Islet of Langerhans (tissue), 1 donor: Measurements from ENCODE around the gene INF2.
A peak's percentile ranks its signal among the peaks of the same experiment; 100 is the strongest.

Experiments used
- FAIRE-seq: peaks from one replicate; lab custom pipeline; 2011; peaks lifted over from hg19 to GRCh38; lab: Jason Lieb, UNC

The INF2 gene

DNA sequence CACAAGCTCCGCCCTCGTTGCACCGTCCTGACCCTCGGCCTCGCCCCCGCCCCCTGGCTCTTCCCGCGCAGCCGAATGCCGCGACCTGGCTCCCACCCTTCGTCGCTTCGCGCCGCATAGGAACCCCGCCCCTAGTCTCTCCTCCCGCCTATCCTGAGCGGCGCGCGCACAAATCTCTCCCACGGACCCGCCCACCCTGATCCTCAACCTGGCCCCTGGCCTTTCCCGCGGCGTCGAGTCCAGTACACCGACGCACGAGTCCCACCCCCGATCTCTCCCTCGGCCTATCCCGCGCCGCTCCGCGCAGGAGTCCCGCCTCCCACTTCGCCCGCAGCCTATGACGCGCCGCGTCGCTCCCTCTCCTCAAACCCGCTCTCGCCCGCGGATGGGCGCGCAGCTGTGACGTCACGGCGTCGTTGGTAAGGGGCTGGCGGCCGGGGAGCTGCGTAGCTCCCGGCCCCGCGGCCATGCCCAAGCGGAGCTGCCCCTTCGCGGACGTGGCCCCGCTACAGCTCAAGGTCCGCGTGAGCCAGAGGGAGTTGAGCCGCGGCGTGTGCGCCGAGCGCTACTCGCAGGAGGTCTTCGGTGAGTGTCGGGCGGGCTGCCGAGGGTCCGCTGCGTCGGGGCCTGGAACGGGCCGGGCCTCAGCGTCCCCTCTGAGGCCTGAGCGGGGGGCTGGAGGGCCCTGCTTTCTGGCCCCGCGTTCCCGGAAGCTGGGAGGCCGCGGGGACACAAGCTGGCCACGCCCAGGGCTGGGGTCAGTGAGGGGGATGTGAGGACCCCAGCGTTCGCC lies 63.5 kb downstream of the INF2 start, which contains the start of gene SIVA1:
SIVA1 (plus strand) TSS at position 413 of the 793 bp plus-strand sequence; CDS start at position 468, 55 bp downstream.
- peak; percentile 41 for FAIRE-seq

DNA sequence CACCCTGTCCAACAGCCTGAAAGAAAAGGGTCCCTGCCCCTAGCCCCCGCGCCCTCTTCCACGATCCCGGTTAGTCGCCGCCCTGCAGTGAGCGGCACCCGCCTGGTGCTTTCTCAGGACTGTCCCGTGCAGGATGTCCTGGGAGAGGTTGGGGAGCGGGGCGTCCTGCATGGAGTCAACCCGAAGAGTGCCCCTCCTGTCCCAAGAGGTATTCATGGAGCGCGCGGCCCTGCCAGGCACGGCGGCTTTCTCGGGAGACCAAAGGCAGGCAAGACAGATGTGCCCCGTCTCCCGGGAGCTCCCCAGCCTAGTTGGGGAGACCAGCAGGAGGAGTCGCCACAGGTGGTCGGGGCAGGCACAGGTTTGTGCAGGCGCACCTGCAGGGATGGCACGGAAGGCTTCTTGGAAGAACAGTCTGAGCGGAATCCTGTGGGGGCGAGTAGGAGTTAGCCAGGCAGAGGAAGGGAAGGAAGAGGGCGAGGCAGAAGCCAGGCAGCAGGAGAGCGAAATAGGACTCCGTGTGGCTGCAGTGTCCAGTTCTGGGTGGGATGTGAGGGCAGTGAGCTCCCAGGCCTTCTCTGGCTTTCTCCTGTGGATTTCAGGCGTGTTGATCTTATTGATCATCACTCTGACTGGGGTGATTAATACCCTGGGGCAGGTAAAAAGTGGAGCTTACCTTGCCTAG lies 64.3 kb downstream of the INF2 start:
- FAIRE-seq, result no peak

DNA sequence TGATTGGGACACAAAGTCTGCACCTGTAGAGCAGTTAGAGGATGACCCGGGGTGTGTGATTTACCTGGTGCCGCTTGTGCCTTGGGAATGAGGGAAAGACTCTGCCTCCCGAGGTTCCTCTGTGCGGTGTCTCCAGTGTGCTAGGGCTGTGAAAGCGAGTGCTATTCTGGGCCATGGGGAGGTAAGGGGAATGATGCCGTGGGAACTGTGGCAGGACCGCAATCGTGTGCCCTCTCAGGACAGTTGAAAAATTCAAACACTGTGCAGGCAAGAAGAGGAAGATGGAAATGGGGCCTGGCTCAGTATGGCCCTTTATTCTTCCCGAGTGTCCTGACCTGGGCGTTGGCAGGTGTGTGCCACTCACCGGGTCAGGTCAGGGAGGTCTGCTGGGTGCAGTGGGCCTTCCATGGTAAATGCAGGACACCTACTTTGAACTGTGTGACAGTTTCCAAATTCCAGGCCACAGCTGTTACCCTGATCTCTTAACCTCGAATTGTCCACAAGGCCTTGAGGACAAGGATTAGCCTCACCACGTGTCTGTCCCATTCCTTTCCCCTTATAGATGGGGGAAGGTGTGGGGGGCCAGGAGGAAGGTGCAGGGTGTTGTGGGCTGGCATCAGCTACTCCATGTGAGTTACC lies 64.9 kb downstream of the INF2 start:
- no peak for FAIRE-seq

DNA sequence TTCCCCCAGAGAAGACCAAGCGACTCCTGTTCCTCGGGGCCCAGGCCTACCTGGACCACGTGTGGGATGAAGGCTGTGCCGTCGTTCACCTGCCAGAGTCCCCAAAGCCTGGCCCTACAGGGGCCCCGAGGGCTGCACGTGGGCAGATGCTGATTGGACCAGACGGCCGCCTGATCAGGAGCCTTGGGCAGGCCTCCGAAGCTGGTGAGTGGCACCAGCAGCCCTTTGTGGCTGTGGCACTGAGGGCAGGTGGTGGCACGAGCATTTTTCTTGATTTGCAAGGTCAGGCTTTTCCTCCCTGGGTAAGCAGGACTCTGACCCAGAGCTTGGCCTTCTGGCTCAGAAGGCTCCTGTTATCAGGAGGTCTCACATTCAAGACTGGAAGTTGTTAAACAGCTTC lies 66.2 kb downstream of the INF2 start:
- FAIRE-seq, result no peak

DNA sequence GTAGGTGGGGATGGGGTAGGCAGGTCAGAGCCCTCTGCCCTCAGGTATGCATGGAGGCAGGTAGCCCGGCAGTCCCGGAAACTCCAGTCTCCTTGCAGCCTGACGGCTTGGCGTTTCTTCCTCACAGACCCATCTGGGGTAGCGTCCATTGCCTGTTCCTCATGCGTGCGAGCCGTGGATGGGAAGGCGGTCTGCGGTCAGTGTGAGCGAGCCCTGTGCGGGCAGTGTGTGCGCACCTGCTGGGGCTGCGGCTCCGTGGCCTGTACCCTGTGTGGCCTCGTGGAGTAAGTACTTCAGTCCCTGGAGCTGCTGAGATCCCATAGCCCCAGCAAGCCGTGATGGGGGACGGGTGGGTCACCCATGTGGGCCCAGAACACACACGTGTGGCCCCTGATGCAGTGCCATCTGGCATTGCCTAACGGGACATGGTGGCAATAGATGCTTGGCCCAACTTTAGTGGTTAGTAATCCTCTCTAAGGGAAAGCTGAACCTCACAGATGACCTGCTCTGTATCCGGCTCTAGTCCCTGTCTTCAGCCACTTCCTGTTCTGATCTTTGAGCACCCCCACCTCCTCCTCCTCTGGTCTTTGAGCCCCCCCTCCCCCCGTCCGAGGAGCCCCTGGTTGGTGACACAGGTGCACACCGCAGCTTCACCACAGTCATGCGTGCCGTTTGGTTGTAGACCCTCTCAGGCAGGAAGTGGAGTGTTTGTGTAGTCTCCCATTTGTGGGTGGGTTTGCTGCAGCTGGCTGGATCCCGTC lies 67.2 kb downstream of the INF2 start:
- FAIRE-seq, result no peak

DNA sequence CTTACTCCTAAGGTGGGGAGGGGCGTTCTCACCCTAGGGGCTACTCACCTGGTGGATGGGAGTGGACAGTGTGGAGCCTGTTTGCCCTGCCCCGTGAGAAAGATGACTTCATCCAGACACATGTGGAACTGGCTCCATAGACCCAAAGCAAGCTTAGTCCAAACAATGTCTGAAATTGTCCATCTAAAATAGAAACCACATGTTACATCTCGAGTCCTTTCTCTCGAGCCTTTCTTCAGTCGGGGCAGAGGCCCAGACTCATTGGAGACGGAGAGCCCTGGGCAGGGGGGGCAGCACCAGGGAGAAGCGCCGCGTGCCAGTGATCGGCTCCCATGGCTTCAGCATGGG lies 67.8 kb downstream of the INF2 start:
- no peak for FAIRE-seq

DNA sequence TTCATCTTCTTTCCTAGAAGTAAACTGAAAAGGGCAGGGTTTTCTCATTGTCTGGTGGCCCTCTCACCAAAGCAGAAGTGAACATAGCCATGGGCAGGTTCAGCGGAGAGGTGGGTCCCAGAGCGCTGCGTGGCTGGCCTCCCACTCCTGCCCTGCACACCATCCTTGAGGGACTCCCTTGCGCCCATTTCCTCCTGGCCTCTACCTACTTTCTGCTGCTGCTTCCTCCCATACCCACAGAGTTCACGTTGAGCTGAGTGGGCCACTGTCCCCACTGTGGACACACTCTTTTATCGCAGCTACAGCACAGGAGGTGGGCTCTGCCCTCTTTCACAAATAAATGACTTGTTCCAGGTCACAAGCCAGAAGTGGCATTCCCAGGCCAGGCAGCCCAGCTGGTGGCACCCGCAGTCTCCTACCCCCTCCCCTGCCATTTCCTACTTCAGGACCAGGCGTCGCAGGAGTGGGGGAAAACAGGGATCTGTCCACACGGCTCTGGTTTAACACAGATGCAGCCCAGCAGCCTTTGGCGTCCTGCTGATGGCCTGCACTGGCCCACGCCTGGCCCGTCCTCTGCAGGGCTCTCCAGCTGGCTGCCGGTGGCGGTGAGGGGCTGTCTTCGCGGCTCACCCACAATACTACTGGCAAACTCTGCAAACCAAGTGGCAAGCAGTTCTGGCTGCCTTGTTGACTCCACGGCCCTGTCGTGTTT lies 68.4 kb downstream of the INF2 start:
- FAIRE-seq, result no peak

DNA sequence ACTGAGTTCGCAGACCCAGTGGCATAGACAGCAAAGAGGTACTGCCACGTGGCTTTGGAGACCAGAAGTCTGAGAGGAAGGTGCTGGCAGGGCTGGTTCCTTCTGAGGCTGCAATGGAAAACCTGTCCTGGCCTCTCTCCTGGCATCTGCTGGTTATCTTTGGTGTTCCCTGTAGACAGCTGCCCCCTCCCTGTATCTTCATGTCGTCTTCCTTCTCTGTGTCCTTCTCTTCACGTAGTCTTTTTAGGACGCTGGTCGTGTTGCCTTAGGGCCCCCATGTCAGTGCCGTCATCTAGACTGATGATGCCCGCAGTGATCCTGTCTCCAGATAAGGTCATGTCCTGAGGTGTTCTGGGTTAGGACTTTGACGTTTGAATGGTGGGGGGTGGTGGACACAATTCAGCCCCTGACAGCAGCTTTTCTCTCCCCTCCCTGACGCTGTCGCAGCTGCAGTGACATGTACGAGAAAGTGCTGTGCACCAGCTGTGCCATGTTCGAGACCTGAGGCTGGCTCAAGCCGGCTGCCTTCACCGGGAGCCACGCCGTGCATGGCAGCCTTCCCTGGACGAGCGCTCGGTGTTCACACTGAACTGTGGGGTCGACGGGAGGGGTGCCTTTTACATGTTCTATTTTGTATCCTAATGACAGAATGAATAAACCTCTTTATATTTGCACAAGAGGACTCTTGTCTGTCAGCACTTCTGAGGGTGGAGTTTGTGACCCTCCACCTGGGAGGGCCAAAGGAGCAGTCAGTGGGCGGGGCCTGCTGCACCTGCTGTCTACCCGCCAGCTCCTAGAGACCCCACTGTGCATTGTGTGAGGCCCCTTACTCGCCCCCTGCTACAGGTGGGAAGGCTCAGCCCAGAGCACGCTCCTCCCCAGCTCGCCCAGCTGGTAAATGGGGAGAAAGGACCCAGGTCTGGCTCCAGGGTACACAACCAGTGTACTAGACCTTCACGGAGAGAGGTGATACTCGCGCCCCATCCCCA lies 69.9 kb downstream of the INF2 start:
- no peak for FAIRE-seq

DNA sequence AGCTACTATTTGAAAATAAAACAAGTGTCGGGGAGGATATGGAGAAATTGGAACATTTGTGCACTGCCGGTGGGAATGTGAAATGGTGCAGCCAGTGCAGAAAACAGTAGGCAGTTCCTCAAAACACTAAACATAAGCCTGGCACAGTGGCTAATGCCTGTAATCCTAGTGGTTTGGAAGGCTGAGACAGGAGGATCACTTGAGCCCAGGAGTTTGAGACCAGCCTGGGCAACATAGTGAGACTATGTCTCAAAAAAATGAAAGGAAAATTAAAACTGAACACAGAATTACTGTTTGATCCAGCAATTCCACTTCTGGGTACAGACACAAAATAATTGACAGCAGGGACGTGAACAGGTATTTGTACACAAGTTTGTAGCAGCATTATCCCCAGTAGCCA lies 76.1 kb downstream of the INF2 start:
- FAIRE-seq, result no peak

DNA sequence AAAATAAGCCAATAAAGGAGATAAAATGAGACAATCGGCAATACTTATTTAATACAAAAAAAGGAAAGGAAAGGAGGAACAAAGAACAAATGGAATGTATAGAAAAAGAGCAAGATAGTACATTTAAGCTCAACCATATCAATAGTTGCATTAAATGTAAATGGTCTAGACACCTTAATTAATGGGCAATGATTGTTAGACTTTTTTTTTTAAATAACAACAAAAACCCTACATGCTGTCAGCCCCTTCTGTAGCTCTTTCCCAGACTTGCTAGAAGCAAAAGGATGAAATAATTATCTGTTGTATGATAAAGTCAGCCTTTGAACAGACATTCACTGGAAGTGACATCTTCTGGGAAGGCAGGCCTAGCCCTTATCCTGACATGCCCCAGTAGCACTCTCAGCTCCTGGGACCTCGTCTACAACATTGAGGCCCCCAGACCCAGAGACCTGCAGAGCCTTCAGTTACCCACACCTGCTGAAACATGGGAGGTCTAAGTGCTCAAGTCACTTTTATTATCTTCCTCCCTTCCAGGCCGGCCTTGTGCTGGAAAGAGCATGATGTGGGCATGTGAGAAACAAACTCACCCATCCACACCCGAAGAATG lies 76.9 kb downstream of the INF2 start:
- no peak for FAIRE-seq

DNA sequence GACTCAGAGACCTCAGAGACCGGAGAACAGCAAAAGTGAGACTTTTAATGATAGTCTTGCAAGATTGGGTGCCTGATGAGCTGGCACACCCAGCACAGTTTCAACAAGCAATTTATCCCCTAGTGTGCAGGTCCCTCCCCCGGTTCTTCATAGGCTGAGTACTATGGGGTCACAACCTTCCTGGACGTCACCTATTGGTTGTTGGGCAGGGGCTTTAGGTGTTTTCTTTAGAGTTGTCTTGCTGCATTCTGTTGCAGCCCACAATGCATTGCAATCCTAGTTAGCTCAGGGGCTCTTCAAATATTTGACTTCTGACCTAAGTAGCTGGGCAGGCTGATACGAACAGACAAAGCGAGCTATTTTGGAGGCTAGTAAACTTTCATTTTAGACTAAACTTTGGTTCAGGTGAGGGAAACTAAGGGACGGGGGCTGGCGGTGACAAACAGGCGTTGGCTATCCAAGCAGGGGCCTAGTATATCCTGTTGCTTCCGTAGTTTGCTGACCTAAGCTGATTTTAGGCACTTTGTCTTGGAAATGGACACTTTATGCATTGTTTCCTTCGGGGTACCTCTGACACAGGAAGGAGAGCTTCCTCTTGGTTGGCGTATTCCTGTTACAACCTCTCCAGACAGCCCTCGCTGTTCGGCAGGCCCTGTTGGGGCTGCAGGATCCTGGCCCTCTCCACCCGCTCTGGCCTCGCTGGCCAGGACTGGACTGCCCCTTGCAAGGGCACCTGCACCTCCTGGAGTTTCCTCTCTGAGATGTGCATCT lies 77.6 kb downstream of the INF2 start:
- FAIRE-seq, result no peak

DNA sequence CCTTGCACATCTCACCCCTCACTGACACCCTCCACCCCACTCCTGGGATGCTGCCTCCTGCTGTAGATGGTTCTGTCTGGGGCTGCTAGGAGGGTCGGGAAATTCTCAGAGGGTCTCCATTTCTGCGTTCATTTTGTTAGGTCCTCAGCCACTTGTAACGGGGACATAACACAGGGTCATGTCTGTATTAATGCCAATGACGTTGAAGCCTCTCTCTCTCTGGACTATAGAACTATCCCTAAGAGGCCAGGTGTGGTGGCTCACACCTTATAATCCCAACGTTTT lies 78.2 kb downstream of the INF2 start:
- FAIRE-seq, result no peak

DNA sequence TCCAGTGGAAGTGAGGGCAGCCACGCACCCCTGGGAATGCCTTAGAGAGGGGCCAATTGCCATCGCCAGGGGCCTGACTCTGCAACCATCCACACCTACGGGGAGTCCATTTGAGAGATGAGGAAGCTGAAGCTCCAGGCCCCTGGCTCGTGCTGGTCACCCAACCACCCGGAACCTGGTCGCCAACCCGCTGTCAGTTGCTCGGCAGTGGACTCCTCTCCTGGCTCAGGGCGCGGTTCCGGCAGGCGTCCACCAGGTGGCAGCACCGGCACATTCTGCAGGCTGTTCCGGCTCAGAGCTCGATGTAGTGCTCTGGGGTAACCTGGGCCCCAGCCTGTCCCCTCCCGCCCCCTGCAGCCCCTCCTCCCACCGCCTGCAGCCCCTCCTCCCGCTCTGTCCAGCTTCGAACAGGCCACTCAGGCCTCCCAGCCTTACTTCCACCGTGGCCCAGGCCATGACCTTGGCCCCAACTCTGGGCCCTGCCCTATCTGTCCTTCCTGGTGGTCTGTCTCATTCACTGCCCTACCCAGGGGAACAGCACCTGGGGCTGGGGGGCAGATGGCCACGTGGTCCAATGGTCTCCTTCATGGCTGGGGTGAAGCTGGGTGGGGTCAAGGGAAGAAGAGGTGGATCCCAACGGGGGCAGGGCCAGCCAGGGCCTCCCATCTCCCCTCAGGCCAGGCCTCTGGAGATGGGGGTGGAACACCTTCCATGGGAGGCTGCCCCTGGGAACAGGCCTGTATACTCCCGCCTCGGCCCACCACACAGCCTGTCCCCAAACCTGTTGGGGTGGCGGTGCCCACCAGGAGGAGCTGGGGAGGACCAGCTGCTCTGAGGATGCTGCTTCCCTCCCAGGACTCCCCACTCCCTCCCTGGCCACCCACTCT lies 79.3 kb downstream of the INF2 start:
- FAIRE-seq, result no peak

DNA sequence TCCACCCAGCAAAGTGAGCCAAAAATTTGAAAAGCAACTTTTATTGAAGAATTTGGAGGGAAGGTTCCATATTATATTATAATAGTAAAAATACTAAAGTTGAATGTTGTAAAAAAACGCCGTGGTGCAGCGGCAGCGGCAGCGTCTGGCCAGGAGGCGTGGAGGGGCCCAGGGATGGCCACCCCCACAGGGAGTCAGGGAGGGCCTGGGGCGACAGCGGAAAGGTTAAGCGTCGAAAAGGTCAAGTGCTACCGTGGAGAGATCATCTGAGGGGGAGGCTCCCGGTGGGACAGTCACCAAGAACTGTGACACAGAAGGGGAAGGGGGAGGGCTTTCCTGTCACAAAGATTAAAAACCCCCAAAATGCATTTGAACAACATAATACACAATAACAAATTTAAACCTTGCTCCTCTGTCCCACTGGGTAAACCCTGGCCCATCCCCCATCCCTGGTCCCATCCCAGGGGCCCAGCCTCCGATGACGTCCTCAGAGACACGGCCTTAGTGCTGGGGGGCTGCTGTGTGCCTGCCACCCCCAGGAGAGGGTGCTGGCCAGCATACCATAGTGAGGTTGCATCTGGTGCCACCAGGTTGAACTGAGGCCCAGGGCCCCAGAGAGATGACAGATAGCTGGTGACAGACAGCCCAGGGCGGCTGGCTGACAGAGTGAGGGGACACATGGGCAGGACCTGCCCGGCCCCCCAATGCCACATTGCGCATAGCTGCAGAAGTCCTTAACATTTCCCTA lies 80.1 kb downstream of the INF2 start:
- FAIRE-seq, result no peak

DNA sequence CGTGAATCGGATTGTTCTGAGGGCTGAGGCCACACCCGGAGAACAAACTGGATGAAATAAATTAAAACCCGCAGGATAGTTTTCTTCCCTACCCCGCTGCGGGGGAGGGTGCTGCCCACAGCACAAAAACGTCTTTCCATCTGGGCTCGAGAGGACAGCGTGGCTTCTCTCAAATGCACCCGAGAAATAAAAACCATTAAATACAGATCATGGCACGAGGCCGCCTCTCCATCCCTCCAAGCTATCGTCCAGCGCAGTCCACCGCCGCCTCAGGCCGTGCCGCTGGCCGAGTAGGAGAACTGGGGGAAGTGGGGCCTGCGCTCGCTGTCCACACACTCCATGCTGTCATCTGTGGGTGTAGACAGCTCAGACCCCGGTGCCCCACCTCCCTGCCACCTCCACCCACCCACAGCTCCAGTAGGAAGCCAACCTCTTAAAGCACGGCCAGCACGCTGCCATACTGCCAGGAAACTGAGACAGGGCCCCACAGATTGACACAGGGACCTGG lies 80.7 kb downstream of the INF2 start:
- FAIRE-seq, result no peak

DNA sequence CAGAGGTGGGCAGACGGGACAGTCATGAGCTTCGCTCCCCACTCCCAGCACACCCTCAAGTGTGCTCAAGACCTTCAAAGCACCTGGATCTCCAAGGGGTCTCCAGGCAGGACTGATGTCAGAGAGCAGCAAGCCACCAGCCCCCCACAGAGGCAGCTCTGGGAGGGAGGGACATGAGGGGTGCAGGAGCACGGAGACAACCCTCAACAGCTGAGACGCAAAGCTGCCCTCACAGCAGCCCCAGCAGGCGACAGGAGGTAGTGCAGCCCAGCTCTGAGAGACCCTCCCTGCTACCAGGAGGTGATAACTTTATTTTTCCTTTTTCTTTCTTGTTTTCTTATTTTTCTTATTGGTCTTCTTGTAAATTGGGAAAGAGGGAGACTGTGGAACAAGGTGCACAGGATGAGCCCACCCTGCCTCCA lies 81.4 kb downstream of the INF2 start:
- FAIRE-seq, result no peak

DNA sequence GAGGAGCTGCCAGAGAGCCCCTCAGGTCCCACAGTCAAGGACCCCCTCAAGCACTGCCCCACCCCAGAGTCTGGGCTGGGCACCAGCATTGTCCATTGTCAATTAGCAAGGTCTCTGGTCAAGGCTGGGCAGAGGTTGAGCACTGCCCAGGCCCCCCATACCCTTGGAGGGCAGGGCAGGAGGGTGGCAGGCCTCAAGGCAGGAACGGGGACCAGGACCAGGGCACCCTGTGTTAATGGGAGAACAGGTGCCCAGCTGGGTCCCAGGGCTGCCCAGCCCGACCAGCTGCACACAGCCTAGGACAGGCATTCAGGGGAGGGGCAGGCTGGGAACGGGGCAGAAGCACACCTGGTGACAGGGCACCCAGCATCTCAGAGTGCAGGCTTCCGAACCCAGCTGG lies 82.0 kb downstream of the INF2 start:
- no peak for FAIRE-seq
